SKM-1 treated with dmso at 0.1 percent for 144 hours (cell line): Measurements from ENCODE around the gene PLB1.

Source experiments
- DNase-seq: peaks from one replicate; lab custom pipeline; 2025; ENCODE audit not compliant: unreplicated experiment; lab: John Stamatoyannopoulos, UW

PLB1 gene

GRCh38 chr2:28589746-28590463 is 94.0 kb downstream of the PLB1 start:
- DNase-seq, result no peak

- DNase-seq, result no peak
Measured at GRCh38 chr2:28590496-28591301, 94.8 kb downstream of the PLB1 start.

GRCh38 chr2:28591711-28592335 is 96.0 kb downstream of the PLB1 start:
- no peak for DNase-seq

GRCh38 chr2:28592481-28592880 is 96.6 kb downstream of the PLB1 start:
- DNase-seq, result no peak

- DNase-seq, result no peak
Measured at GRCh38 chr2:28593160-28593755, 97.4 kb downstream of the PLB1 start.

GRCh38 chr2:28594000-28594331 is 98.1 kb downstream of the PLB1 start:
- no peak for DNase-seq

- DNase-seq, result peak; percentile 87
Measured at GRCh38 chr2:28594332-28595108, 98.7 kb downstream of the PLB1 start.

- DNase-seq, result no peak
Measured at GRCh38 chr2:28595323-28595722, 99.5 kb downstream of the PLB1 start.

GRCh38 chr2:28598484-28598883 is 102.6 kb downstream of the PLB1 start:
- no peak for DNase-seq

GRCh38 chr2:28600181-28600580 is 104.3 kb downstream of the PLB1 start:
- DNase-seq, result peak; percentile 88

GRCh38 chr2:28601616-28602015 is 105.8 kb downstream of the PLB1 start:
- DNase-seq, result peak; percentile 84

- DNase-seq, result no peak
Measured at GRCh38 chr2:28602136-28602660, 106.3 kb downstream of the PLB1 start.

GRCh38 chr2:28602751-28603639 is 107.1 kb downstream of the PLB1 start:
- DNase-seq, result peak; percentile 83

- DNase-seq, result no peak
Measured at GRCh38 chr2:28603821-28604220, 108.0 kb downstream of the PLB1 start.

GRCh38 chr2:28604284-28604843 is 108.5 kb downstream of the PLB1 start:
- no peak for DNase-seq

GRCh38 chr2:28606986-28607441 is 111.2 kb downstream of the PLB1 start:
- no peak for DNase-seq

GRCh38 chr2:28607730-28608499 is 112.1 kb downstream of the PLB1 start:
- DNase-seq, result no peak
